K562 (cell line): ENCODE data around the gene C19orf12. TPM values are rescaled to one million over a fixed set of nuclear protein-coding genes. Genes with fewer than 3 reads are reported as not detected.

Experiments
- ATAC-seq: fragments of 200-7000 bp; cut with Tn5 transposase; 3 replicates; pipeline ENCODE4 v1.9.1; 2020; ENCODE audit warnings: moderate library complexity
- BruUV-seq: library from RNA; stranded (reverse); fragments of 400-500 nt; replicated peaks from 2 replicates; lab custom pipeline; 2021; lab: Mats Ljungman, UMichigan
- CTCF ChIA-PET: fragments of 300-600 bp; formaldehyde crosslinking; extraction: SDS; loops from one replicate; lab custom pipeline; 2021; ENCODE audit warnings: low intra/inter-chr PET ratio; lab: Yijun Ruan, JAX
- POLR2A ChIA-PET: fragments of 300-600, 350-650 bp; sonication (Branson Sonifier 250); formaldehyde crosslinking; extraction: SDS; loops from one replicate; lab custom pipeline; 2021; ENCODE audit warnings: antibody characterized with exemption, inconsistent platforms; lab: Yijun Ruan, JAX
- DNase-seq, 4 experiments: peaks; one replicate each; pipeline versions ENCODE4 v3.0.0 to v3.0.0-alpha.2; 2011 to 2018; ENCODE audit warnings: low spot score in 3 of 4, mixed read lengths in 3 of 4; ENCODE audit errors: extremely low read depth in 1 of 4
- FAIRE-seq: peaks from 2 replicates; lab custom pipeline; 2011; peaks lifted over from hg19 to GRCh38; lab: Jason Lieb, UNC
- H2AFZ ChIP-seq: 2 replicates; pipeline ENCODE4 v1.6.0; 2011; ENCODE audit warnings: low read depth, low read length, control low read depth, inconsistent platforms
- H3K27ac ChIP-seq: fragments of 200-600 bp; 3 replicates; pipeline ENCODE4 v1.8.0; 2011; ENCODE audit warnings: low read depth, mild to moderate bottlenecking, control low read depth, inconsistent platforms, low read length, moderate library complexity, mixed read lengths; ENCODE audit errors: extremely low read depth
- H3K27me3 ChIP-seq, 2 experiments: fragments of 300-600 bp in 1 of 2; 2 replicates in 1 of 2; 3 replicates in 1 of 2; pipeline versions ENCODE4 v1.6.0 to v1.8.0; 2011; ENCODE audit warnings: inconsistent platforms in 2 of 2, low read length in 2 of 2, mild to moderate bottlenecking in 1 of 2, mixed read lengths in 1 of 2, moderate library complexity in 1 of 2; ENCODE audit not compliant: control insufficient read depth in 2 of 2, insufficient read depth in 2 of 2
- H3K36me3 ChIP-seq: fragments of 300-600 bp; 3 replicates; pipeline ENCODE4 v1.8.0; 2011; ENCODE audit warnings: mild to moderate bottlenecking, low read length, inconsistent platforms; ENCODE audit not compliant: control insufficient read depth, insufficient read depth
- H3K4me1 ChIP-seq, 2 experiments: fragments of 200-600 bp in 1 of 2; replicated peaks in 1 of 2; 2 replicates in 1 of 2; 3 replicates in 1 of 2; pipeline versions ENCODE4 v1.5.1 to v1.8.0; 2011; ENCODE audit warnings: inconsistent platforms in 2 of 2, low read length in 2 of 2, mild to moderate bottlenecking in 1 of 2, mixed read lengths in 1 of 2, moderate library complexity in 1 of 2; ENCODE audit not compliant: control insufficient read depth in 2 of 2, insufficient read depth in 2 of 2
- H3K4me2 ChIP-seq: 2 replicates; pipeline ENCODE4 v1.6.1; 2011; ENCODE audit warnings: low read length, control low read depth, inconsistent platforms, mixed read lengths; ENCODE audit not compliant: insufficient read depth
- H3K4me3 ChIP-seq: fragments of 200-600 bp; sonication (generic), shearing (Covaris generic); 2 replicates; pipeline ENCODE4 v1.5.1; 2016; ENCODE audit warnings: control low read depth, inconsistent platforms
- H3K79me2 ChIP-seq: fragments of 200-600 bp; 3 replicates; pipeline ENCODE4 v1.8.0; 2011; ENCODE audit warnings: low read length, inconsistent platforms; ENCODE audit not compliant: control insufficient read depth, insufficient read depth
- H3K9ac ChIP-seq, 2 experiments: 2 replicates each; pipeline versions ENCODE4 v1.6.0 to v1.6.1; 2011; ENCODE audit warnings: low read depth in 2 of 2, low read length in 2 of 2, control low read depth in 1 of 2, inconsistent platforms in 1 of 2, mild to moderate bottlenecking in 1 of 2, mixed read lengths in 1 of 2; ENCODE audit not compliant: insufficient read depth in 1 of 2
- H3K9me1 ChIP-seq: one replicate; pipeline ENCODE4 v1.6.0; 2011; ENCODE audit warnings: inconsistent platforms, mild to moderate bottlenecking, low read length, moderate library complexity; ENCODE audit not compliant: control insufficient read depth, insufficient read depth
- H3K9me3 ChIP-seq: replicated peaks from 2 replicates; pipeline ENCODE4 v1.5.1; 2011; ENCODE audit warnings: low read depth, low read length, inconsistent platforms; ENCODE audit not compliant: control insufficient read depth, insufficient read depth
- H4K20me1 ChIP-seq: replicated peaks from 2 replicates; pipeline ENCODE4 v1.6.1; 2011; ENCODE audit warnings: low read length, inconsistent platforms, mixed read lengths; ENCODE audit not compliant: control insufficient read depth, insufficient read depth
- PRDM10 ChIP-seq: fragments of 450-650 bp; IDR thresholded peaks from 2 replicates; pipeline ENCODE4 v1.6.1; 2018; ENCODE audit not compliant: partially characterized antibody
- ZFP1 ChIP-seq: fragments of 450-650 bp; formaldehyde crosslinking; IDR thresholded peaks from 2 replicates; pipeline ENCODE4 v1.4.0; 2020; ENCODE audit warnings: mild to moderate bottlenecking, mixed read lengths
- WGBS: fragments of 100-300 bp; shearing (Covaris generic); methylation state at CpG from one replicate; pipeline ENCODE4 v1.1.6; 2016; ENCODE audit warnings: low coverage, mixed read lengths; ENCODE audit not compliant: insufficient coverage; ENCODE audit errors: missing lambda C conversion rate; 5-methylcytosine and 5-hydroxymethylcytosine counted together
- in situ Hi-C: fragments of 300-500 bp; cut with MboI; formaldehyde crosslinking; loops from 4 replicates; pipeline ENCODE4 v1.15.0; 2018; ENCODE audit warnings: inconsistent platforms, mixed read lengths
- intact Hi-C: fragments of 100-400 bp; cut with micrococcal nuclease; formaldehyde crosslinking; loops from 2 replicates; pipeline ENCODE4 v1.14.2; 2022
- polyA plus RNA-seq, 8 experiments: library from polyadenylated mRNA; depleted of rRNA in 4 of 8; stranded (reverse) in 5 of 8; unstranded in 3 of 8; fragments of >200 nt; fragmentation: Nextera tagmentation in 2 of 8; fragmentation: Illumina TruSeq in 1 of 8; extraction: Ambion mirVana in 2 of 8; extraction: Trizol in 1 of 8; gene quantifications; 2 replicates each; pipeline versions ENCODE4 v1.2.1 to v1.2.3, GENCODE V29; 2011 to 2014; ENCODE audit warnings: inconsistent platforms in 1 of 8, missing spikeins in 1 of 8
- total RNA-seq, 7 experiments: library from RNA; depleted of rRNA in 6 of 7; stranded (reverse); fragments of >200 nt in 6 of 7; fragmentation: Illumina TruSeq in 2 of 7; extraction: Trizol in 2 of 7; gene quantifications; 2 replicates each; pipeline versions ENCODE4 v1.2.1 to v1.2.3, GENCODE V29; 2011 to 2021; ENCODE audit warnings: low replicate concordance in 1 of 7

The C19orf12 gene
- total and polyA plus RNA-seq, 9 of the 15 experiments (the other 6 are each of a cell fraction or from before 2014, with no cell fraction given): 1.9 to 14.5 (median 10.2) TPM

- intact Hi-C loops (no loop called here), in situ Hi-C loops (no loop called here)
- TF ChIP-seq ZFP1: no peak
- TF ChIP-seq PRDM10: no peak
- no peak overlapping the region for H3K4me2 ChIP-seq
- DNase-seq (no peak), FAIRE-seq (no peak), ATAC-seq (no peak)
- H4K20me1 ChIP-seq: peaks cover 5% of the 10 kb centered on the region; the same call in 1 of the 2 replicates
- no peaks in the 10 kb centered on the region for H3K9me3 ChIP-seq
- peaks cover 0 to 4% of the 10 kb centered on the region in 2 experiments; a peak in 1 of 5 replicates for H3K4me1 ChIP-seq
- no TSS peak for BruUV-seq
- ChIA-PET POLR2A (interaction anchor here (0.6 kb wide), 1 partner anchor 401 kb away, joined by 4 read pairs; no protein-coding TSS in a partner anchor), CTCF (no interaction called here)
- H2AFZ ChIP-seq: no peak overlapping the region
- H3K27ac ChIP-seq: no peak overlapping the region
- no peaks in the 10 kb centered on the region for H3K36me3 ChIP-seq
- 0% methylated on average over 5 of the region's 5 CpGs for WGBS
- H3K79me2 ChIP-seq: no peaks in the 10 kb centered on the region
- no peaks in the 10 kb centered on the region for H3K9me1 ChIP-seq
- no peak overlapping the region for H3K4me3 ChIP-seq
- no peak overlapping the region for H3K9ac ChIP-seq
- peaks cover 21 to 52% of the 10 kb centered on the region in 2 experiments for H3K27me3 ChIP-seq
Observed at GRCh38 chr19:29750001-29750400, 34.9 kb upstream of the C19orf12 start.
